Natural killer cell (primary cell): ENCODE measurements around the gene FGF12. TPM values are rescaled to one million over a fixed set of nuclear protein-coding genes. Genes with fewer than 3 reads are reported as not detected.

Source experiments
- ATAC-seq, 3 donors: fragments of 150-1000 bp in 2 of 3; fragments of 200-7000 bp in 1 of 3; cut with Tn5 transposase; 1 replicate in 1 of 3; 2 replicates in 2 of 3; pipeline ENCODE4 v1.10.0; 2021; ENCODE audit warnings: mild to moderate bottlenecking in 2 of 3, moderate library complexity in 2 of 3
- DNase-seq, 2 donors: peaks; one replicate each; pipeline versions ENCODE4 v3.0.0 to v3.0.0-alpha.2; 2013 to 2021; ENCODE audit warnings: mixed read lengths in 1 of 2
- H3K27ac ChIP-seq: one replicate; pipeline ENCODE4 v1.5.1; 2013; ENCODE audit warnings: mild to moderate bottlenecking, low read length
- H3K27me3 ChIP-seq: one replicate; pipeline ENCODE4 v1.6.1; 2013; ENCODE audit warnings: low read length; ENCODE audit not compliant: control insufficient read depth, insufficient read depth
- H3K36me3 ChIP-seq: one replicate; pipeline ENCODE4 v1.6.1; 2013; ENCODE audit warnings: low read length; ENCODE audit not compliant: control insufficient read depth, insufficient read depth
- H3K4me1 ChIP-seq: one replicate; pipeline ENCODE4 v1.6.1; 2013; ENCODE audit warnings: low read length; ENCODE audit not compliant: control insufficient read depth, insufficient read depth
- H3K4me3 ChIP-seq: one replicate; pipeline ENCODE4 v1.5.1; 2013; ENCODE audit warnings: low read length
- H3K9me3 ChIP-seq: one replicate; pipeline ENCODE4 v1.6.1; 2013; ENCODE audit warnings: low read length; ENCODE audit not compliant: control insufficient read depth, insufficient read depth
- H3K27ac Mint-ChIP-seq, 2 donors: one replicate each; pipeline ENCODE4 v1.8.0; 2022; ENCODE audit warnings: mild to moderate bottlenecking in 2 of 2, mixed read lengths in 2 of 2, moderate library complexity in 1 of 2
- H3K27me3 Mint-ChIP-seq, 2 donors: one replicate each; pipeline ENCODE4 v1.8.0; 2022; ENCODE audit warnings: low read depth in 2 of 2, mixed read lengths in 2 of 2
- H3K36me3 Mint-ChIP-seq: one replicate; pipeline ENCODE4 v1.8.0; 2022; ENCODE audit warnings: mixed read lengths
- H3K4me1 Mint-ChIP-seq, 2 donors: one replicate each; pipeline ENCODE4 v1.8.0; 2022; ENCODE audit warnings: mixed read lengths in 2 of 2
- H3K4me3 Mint-ChIP-seq: one replicate; pipeline ENCODE4 v1.8.0; 2022; ENCODE audit warnings: mild to moderate bottlenecking, moderate library complexity, mixed read lengths
- H3K9me3 Mint-ChIP-seq, 2 donors: one replicate each; pipeline ENCODE4 v1.8.0; 2022; ENCODE audit warnings: mixed read lengths in 2 of 2
- CTCF ChIP-seq: fragments of 200-600 bp; IDR thresholded peaks from one replicate; pipeline ENCODE4 v1.8.0; 2022; ENCODE audit warnings: antibody characterized with exemption
- WGBS: methylation state at CpG from one replicate; pipeline ENCODE4 v1.1.7; 2013; ENCODE audit warnings: missing lambda C conversion rate; ENCODE audit not compliant: insufficient coverage; 5-methylcytosine and 5-hydroxymethylcytosine counted together
- intact Hi-C: fragments of 100-400 bp; cut with micrococcal nuclease; formaldehyde crosslinking; loops from one replicate; pipeline ENCODE4 v1.14.2; 2022
- total RNA-seq, 4 donors: library from RNA; stranded (reverse); fragments of 120-200 nt in 1 of 4; gene quantifications; one replicate each; pipeline versions ENCODE4 v1.2.3 to v1.2.4, GENCODE V29; 2013 to 2022

FGF12 gene
- total RNA-seq, 3 donors from 2014 or later (not counting 1 experiment from before 2014, with no cell fraction given): not detected

- 86% methylated on average over 1 of the region's 1 CpG for whole genome bisulfite sequencing
- Histone ChIP-seq H3K27me3 (no peaks in the 10 kb centered on the region), H3K36me3 (no peaks in the 10 kb centered on the region), H3K27ac (no peak overlapping the region), H3K4me1 (no peaks in the 10 kb centered on the region), H3K4me3 (no peak overlapping the region), H3K9me3 (no peaks in the 10 kb centered on the region)
- H3K9me3 Mint-ChIP-seq: peaks cover 6 to 8% of the 10 kb centered on the region in 2 donors
- H3K4me3 Mint-ChIP-seq: no peak overlapping the region
- DNase-seq: no peak
- no peak for ATAC-seq
- H3K4me1 Mint-ChIP-seq: no peaks in the 10 kb centered on the region
- no peaks in the 10 kb centered on the region for H3K36me3 Mint-ChIP-seq
- no peaks in the 10 kb centered on the region for H3K27me3 Mint-ChIP-seq
- no peak overlapping the region for H3K27ac Mint-ChIP-seq
- no peak for TF ChIP-seq CTCF
- intact Hi-C loops: no loop called here
Measured at GRCh38 chr3:192246847-192247559, 480.3 kb downstream of the FGF12 start.

GRCh38 chr3:192244591-192244990 lies 482.8 kb downstream of the FGF12 start:
- no peaks in the 10 kb centered on the region for H3K4me1 Mint-ChIP-seq
- no peak for DNase-seq
- no peak overlapping the region for H3K27ac Mint-ChIP-seq
- intact Hi-C loops: no loop called here
- ATAC-seq: no peak
- 91% methylated on average over 1 of the region's 1 CpG for WGBS
- H3K27me3 Mint-ChIP-seq: no peaks in the 10 kb centered on the region
- TF ChIP-seq CTCF: no peak
- H3K27ac ChIP-seq: no peak overlapping the region
- H3K4me3 ChIP-seq: no peak overlapping the region
- peaks cover 8 to 9% of the 10 kb centered on the region in 2 donors for H3K9me3 Mint-ChIP-seq
- H3K36me3 Mint-ChIP-seq: no peaks in the 10 kb centered on the region
- no peaks in the 10 kb centered on the region for H3K36me3 ChIP-seq
- no peak overlapping the region for H3K4me3 Mint-ChIP-seq
- H3K27me3 ChIP-seq: no peaks in the 10 kb centered on the region
- no peaks in the 10 kb centered on the region for H3K4me1 ChIP-seq
- H3K9me3 ChIP-seq: no peaks in the 10 kb centered on the region

DNA sequence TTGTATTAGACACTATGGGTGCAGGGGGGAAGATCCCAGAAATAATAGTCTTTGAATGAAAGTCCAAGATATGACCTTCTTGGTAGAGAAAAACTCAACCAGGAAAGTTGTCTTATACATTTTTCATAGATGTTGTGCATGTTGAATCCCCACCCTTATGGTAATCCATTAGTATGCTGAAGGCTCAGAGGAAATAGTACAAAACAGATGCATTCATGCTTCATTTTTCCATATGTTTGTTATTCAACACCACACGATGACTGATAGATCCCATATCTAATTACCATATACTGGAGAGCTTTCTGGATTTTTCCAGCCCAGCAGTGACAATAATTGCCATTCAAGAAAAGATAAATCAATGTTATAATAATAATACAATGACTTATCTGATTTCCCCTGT lies 487.4 kb downstream of the FGF12 start:
- no peaks in the 10 kb centered on the region for H3K36me3 ChIP-seq
- H3K27me3 Mint-ChIP-seq: no peaks in the 10 kb centered on the region
- peaks cover 4% of the 10 kb centered on the region for H3K9me3 ChIP-seq
- H3K4me3 Mint-ChIP-seq: no peak overlapping the region
- ATAC-seq (no peak), DNase-seq (no peak)
- H3K4me1 Mint-ChIP-seq: no peaks in the 10 kb centered on the region
- no peaks in the 10 kb centered on the region for H3K4me1 ChIP-seq
- H3K27ac ChIP-seq: no peak overlapping the region
- no peak for TF ChIP-seq CTCF
- intact Hi-C loops: no loop called here
- 85% methylated on average over 1 of the region's 1 CpG for WGBS
- H3K4me3 ChIP-seq: no peak overlapping the region
- H3K27ac Mint-ChIP-seq: no peak overlapping the region
- peaks cover 7 to 12% of the 10 kb centered on the region in 2 donors for H3K9me3 Mint-ChIP-seq
- H3K36me3 Mint-ChIP-seq: no peaks in the 10 kb centered on the region
- no peaks in the 10 kb centered on the region for H3K27me3 ChIP-seq
